HG03064 (cell line): ENCODE results near the gene GHR.

ENCODE experiments used
- ATAC-seq: cut with Tn5 transposase; IDR thresholded peaks from one replicate; pipeline ENCODE4 v1.9.1; 2021; ENCODE audit warnings: low read depth; ENCODE audit not compliant: unreplicated experiment

GHR gene

GRCh38 chr5:42513246-42513645 lies 90.0 kb downstream of the GHR start:
- no peak for ATAC-seq

GRCh38 chr5:42514754-42515153 lies 91.5 kb downstream of the GHR start:
- ATAC-seq, result no peak

DNA sequence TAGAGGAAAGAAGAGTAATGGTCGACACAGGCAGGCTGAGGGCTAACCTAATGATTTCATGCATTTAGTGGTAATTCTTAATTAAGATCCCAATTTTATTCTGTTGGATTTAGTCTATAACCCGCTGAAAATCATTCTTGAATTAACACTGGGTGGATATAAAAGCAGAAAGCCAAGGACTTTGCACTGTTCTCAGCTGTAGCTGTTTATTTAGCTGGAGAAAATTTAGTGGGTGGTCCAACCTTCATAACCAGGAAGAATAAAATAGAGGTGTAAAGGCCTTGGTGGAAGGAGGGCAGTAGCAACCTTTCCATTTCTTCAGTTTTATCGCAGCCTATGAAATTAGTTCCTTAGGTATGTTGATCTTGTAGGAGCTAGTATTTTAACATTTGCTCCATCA lies 92.3 kb downstream of the GHR start:
- no peak for ATAC-seq

DNA sequence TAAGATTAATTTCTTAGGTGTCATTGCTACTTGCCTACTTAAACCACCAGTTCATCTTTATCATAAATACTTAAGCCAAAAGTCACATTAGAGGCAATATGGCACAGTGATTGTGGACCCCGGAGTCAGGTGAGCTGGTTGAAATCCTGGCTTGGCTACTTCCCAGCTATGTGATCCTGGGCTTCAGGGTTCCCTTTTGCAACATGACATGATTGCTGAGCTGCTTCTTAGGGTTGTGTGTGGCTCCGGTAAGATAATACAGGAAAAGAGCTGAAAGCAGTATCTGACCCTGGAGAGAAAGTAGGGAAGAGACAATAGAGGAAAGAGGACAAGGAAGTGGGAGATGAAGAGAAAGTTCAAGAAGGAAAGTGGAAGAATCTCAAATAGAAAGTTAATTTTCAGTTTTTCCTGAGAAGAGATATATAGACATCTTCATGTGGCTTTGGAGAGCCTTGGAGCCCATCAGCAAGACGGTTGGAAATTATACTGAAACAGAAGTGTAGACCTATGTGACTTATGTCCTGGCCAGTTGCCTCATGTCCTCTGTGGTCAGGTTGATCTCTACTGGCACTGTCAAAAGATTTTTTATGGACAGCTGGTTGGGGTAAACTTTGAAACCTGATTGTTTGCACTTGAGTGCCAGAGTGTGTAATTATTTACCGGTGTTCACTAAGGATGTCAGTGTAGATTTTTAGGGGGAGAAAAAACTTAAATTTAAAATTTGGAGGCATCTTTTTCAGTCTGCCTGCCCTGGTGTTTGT lies 93.2 kb downstream of the GHR start:
- ATAC-seq, result no peak

GRCh38 chr5:42517164-42517563 lies 93.9 kb downstream of the GHR start:
- no peak for ATAC-seq

- ATAC-seq, result no peak
Measured at GRCh38 chr5:42518595-42519221, 95.5 kb downstream of the GHR start.

- no peak for ATAC-seq
Measured at GRCh38 chr5:42520203-42520602, 97.0 kb downstream of the GHR start.

DNA sequence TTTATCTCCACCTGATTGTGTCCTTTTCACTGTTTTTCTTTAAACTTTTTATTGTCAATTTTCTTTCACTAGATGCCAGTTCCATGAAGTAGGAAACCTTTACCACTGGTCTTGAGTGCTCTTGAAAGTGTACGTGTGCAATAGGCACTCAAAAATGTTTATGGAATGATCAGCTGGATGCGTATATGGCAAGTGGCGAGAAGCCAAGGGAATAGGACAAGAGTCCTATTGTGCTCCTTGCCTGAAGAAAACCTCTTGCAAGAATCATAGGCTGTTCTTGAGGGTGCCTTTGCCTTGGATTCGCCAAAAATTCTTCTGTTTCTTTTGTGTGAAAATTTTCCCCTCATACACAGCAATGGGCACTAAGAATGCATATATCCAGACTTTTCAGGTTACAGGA lies 97.7 kb downstream of the GHR start:
- ATAC-seq, result no peak

GRCh38 chr5:42521406-42521805 lies 98.2 kb downstream of the GHR start:
- no peak for ATAC-seq

GRCh38 chr5:42522783-42523182 lies 99.5 kb downstream of the GHR start:
- ATAC-seq, result no peak

GRCh38 chr5:42526179-42526578 lies 102.9 kb downstream of the GHR start:
- no peak for ATAC-seq

- ATAC-seq, result no peak
Measured at GRCh38 chr5:42531611-42532010, 108.4 kb downstream of the GHR start.

GRCh38 chr5:42542106-42542505 lies 118.9 kb downstream of the GHR start:
- no peak for ATAC-seq

- ATAC-seq, result no peak
Measured at GRCh38 chr5:42543774-42544173, 120.5 kb downstream of the GHR start.

DNA sequence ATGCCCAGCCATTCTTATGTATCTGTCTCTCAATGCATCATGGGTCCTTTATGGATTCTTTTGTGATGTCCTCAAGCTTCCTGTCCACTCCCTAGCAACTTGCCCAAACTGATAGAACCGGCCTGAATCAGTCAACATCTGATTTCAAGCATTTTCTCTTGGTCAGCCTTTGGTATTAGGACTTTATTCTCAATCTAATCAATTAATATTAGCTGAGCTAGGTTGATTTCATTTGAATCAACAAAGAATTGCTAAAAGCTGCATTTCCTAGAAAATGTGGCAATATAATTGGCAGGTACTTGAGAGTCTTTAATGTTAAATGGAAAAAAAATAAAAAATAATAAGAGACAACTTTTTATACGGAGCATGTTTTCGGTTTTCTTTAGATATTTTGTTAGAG lies 121.8 kb downstream of the GHR start:
- no peak for ATAC-seq

GRCh38 chr5:42547141-42547540 lies 123.9 kb downstream of the GHR start:
- no peak for ATAC-seq

DNA sequence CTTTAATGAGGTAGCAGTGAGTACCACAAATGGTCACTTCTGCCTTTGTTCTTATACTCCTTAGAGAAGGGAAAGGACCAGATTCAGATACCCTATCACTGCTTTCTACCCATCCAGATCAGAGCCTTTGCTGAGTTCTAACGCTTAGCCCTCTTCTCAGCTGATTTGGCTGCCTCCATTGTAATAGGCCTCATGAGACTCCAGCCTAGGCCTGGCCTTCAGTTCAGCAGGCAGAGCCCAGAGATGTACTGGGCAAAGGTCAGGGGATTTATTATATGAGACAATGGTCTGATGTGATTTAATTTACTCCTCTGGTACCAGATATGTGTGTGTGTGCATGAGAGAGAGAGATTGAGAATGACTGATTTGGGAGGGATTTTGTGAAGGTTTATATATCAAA lies 124.7 kb downstream of the GHR start:
- ATAC-seq, result no peak

- ATAC-seq, result no peak
Measured at GRCh38 chr5:42552597-42552996, 129.4 kb downstream of the GHR start.

- ATAC-seq, result no peak
Measured at GRCh38 chr5:42553461-42553860, 130.2 kb downstream of the GHR start.

DNA sequence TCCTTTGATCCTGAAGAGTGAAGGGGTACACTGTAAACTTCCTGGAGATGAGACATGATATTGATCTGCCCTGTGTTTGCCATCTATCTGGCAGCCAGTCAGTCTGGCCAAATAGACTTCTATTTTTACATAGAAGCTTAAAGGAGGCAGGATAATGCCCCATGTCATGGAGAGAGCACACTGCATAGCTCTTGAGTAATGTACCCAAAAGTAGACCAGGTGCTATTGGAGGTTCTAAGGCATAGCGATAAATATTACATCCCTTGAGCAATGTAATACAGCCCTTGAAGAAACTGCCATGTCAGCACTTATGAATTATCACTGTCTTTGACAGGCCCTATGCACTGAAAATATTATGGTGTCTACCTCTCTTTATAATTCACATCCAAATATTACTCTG lies 131.8 kb downstream of the GHR start:
- ATAC-seq, result no peak

DNA sequence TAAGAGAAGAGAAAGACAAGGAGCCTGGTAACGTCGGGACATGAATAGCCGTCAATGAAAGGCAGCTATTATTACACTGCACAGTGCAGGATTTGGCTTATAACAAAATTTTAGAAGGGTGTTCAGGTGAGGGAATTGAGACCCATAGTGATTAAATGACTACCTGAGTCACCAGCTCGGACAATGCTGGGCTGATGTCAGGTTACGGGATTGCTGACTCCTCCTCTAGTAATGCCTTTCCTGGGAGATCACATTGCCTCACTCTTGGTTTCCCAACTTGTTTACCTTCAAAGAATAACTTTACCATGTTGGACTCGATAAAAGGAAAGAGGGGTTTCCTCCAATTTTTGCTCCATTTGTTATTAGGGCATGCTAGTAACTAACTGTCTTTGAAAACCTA lies 132.6 kb downstream of the GHR start:
- ATAC-seq, result no peak

GRCh38 chr5:42557689-42558088 lies 134.4 kb downstream of the GHR start:
- no peak for ATAC-seq
